Osteocyte (in vitro differentiated cells): Measurements from ENCODE around the gene ATXN2. TPM values are rescaled to one million over a fixed set of nuclear protein-coding genes. Genes with fewer than 3 reads are reported as not detected.
A peak's percentile ranks its signal among the peaks of the same experiment; 100 is the strongest.
"Not testable (repeated sequence)": the region's sequence is repeated elsewhere in the genome, so short reads cannot be mapped to it uniquely, and the experiment has no call there.

Experiments used
- DNase-seq: peaks from one replicate; pipeline ENCODE4 v3.0.0; 2021; ENCODE audit warnings: mixed read lengths; ENCODE audit not compliant: unreplicated experiment; ENCODE audit errors: extremely low spot score
- H3K27ac Mint-ChIP-seq: one replicate; pipeline ENCODE4 v1.8.0; 2021; ENCODE audit warnings: mild to moderate bottlenecking, mixed read lengths; ENCODE audit not compliant: unreplicated experiment
- H3K27me3 Mint-ChIP-seq: one replicate; pipeline ENCODE4 v1.8.0; 2021; ENCODE audit warnings: mixed read lengths; ENCODE audit not compliant: unreplicated experiment
- H3K36me3 Mint-ChIP-seq: one replicate; pipeline ENCODE4 v1.8.0; 2021; ENCODE audit warnings: mixed read lengths; ENCODE audit not compliant: unreplicated experiment
- H3K4me1 Mint-ChIP-seq: one replicate; pipeline ENCODE4 v1.8.0; 2021; ENCODE audit warnings: mixed read lengths; ENCODE audit not compliant: unreplicated experiment
- H3K4me3 Mint-ChIP-seq: one replicate; pipeline ENCODE4 v1.8.0; 2021; ENCODE audit warnings: mild to moderate bottlenecking, moderate library complexity, mixed read lengths; ENCODE audit not compliant: unreplicated experiment
- H3K9me3 Mint-ChIP-seq: one replicate; pipeline ENCODE4 v1.8.0; 2021; ENCODE audit warnings: mixed read lengths; ENCODE audit not compliant: unreplicated experiment
- total RNA-seq: library from RNA; stranded (reverse); gene quantifications from 2 replicates; pipeline ENCODE4 v1.2.1, GENCODE V29; 2021
- TF ChIP-seq, protein P1 (sequence below): fragments of 200-600 bp; sonication (generic); IDR thresholded peaks from 2 replicates; pipeline ENCODE4 v1.5.0; 2021; ENCODE audit warnings: antibody characterized with exemption, mild to moderate bottlenecking, moderate library complexity

ATXN2 gene
- total RNA-seq, 1 donor from 2014 or later = 78.9 TPM

- TF ChIP-seq, protein P1, sequence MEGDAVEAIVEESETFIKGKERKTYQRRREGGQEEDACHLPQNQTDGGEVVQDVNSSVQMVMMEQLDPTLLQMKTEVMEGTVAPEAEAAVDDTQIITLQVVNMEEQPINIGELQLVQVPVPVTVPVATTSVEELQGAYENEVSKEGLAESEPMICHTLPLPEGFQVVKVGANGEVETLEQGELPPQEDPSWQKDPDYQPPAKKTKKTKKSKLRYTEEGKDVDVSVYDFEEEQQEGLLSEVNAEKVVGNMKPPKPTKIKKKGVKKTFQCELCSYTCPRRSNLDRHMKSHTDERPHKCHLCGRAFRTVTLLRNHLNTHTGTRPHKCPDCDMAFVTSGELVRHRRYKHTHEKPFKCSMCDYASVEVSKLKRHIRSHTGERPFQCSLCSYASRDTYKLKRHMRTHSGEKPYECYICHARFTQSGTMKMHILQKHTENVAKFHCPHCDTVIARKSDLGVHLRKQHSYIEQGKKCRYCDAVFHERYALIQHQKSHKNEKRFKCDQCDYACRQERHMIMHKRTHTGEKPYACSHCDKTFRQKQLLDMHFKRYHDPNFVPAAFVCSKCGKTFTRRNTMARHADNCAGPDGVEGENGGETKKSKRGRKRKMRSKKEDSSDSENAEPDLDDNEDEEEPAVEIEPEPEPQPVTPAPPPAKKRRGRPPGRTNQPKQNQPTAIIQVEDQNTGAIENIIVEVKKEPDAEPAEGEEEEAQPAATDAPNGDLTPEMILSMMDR = no peak
- H3K4me3 Mint-ChIP-seq = no peak overlapping the region
- peaks cover 36% of the 10 kb centered on the region for H3K4me1 Mint-ChIP-seq
- peaks cover 43% of the 10 kb centered on the region for H3K36me3 Mint-ChIP-seq
- H3K27ac Mint-ChIP-seq = peak overlapping the region; percentile 82
- H3K27me3 Mint-ChIP-seq = no peaks in the 10 kb centered on the region
- H3K9me3 Mint-ChIP-seq = no peaks in the 10 kb centered on the region
- peak; percentile 17 for DNase-seq
Observed at GRCh38 chr12:111467092-111467856, 131.8 kb downstream of the ATXN2 start.

GRCh38 chr12:111462210-111462769 lies 136.8 kb downstream of the ATXN2 start:
- TF ChIP-seq, protein P1 = no peak
- H3K27me3 Mint-ChIP-seq = no peaks in the 10 kb centered on the region
- H3K4me1 Mint-ChIP-seq = peaks cover 20% of the 10 kb centered on the region
- peaks cover 22% of the 10 kb centered on the region for H3K36me3 Mint-ChIP-seq
- no peak overlapping the region for H3K4me3 Mint-ChIP-seq
- peak overlapping the region; percentile 76 for H3K27ac Mint-ChIP-seq
- DNase-seq = no peak
- H3K9me3 Mint-ChIP-seq = no peaks in the 10 kb centered on the region

DNA sequence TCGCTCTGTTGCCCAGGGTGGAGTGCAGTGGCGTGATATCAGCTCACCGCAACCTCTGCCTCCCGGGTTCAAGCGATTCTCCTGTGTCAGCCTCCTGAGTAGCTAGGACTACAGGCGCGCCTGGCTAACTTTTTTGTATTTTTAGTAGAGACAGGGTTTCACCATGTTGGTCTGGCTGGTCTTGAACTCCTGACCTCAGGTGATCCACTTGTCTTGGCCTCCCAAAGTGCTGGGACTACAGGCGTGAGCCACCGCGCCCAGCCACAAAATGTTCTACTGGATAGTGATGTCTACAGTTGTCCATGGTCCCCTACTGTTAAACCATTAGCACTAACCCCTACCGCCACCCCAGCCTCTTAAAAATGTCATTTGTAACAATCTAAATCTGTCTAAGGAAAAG lies 139.0 kb downstream of the ATXN2 start:
- peaks cover 32% of the 10 kb centered on the region for H3K36me3 Mint-ChIP-seq
- H3K4me1 Mint-ChIP-seq = peaks cover 32% of the 10 kb centered on the region
- H3K9me3 Mint-ChIP-seq, H3K27me3 Mint-ChIP-seq, H3K4me3 Mint-ChIP-seq, H3K27ac Mint-ChIP-seq: not testable (repeated sequence)
- peak; percentile 57 for DNase-seq

GRCh38 chr12:111458546-111459172 lies 140.5 kb downstream of the ATXN2 start:
- TF ChIP-seq, protein P1 = no peak
- DNase-seq = peak; percentile 53
- Mint-ChIP-seq H3K27me3 (no peaks in the 10 kb centered on the region), H3K9me3 (no peaks in the 10 kb centered on the region), H3K4me3 (no peak overlapping the region), H3K4me1 (peaks cover 42% of the 10 kb centered on the region), H3K27ac (peak overlapping the region; percentile 54), H3K36me3 (peaks cover 36% of the 10 kb centered on the region)

DNA sequence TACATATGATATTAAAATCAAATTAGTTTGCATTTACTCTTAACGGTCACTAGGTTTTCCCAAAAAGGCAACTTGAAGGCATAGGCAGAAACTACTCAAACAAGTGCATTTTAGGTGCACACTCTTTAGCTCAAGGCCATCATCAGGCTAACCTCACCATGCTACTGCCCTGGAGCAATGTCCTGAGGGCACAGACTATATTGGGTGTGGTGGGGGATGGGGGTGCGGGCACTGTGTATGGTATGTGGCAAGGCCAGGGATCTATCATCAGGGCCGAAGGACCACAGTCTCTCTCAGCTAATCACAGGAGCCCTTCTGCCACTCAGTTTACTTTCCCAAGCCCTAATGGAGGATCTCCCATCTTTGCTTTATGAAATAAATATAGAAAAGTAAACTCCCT lies 141.5 kb downstream of the ATXN2 start:
- peak; percentile 60 for DNase-seq
- Mint-ChIP-seq H3K27me3 (no peaks in the 10 kb centered on the region), H3K27ac (peak overlapping the region; percentile 54), H3K4me3 (no peak overlapping the region), H3K9me3 (no peaks in the 10 kb centered on the region), H3K4me1 (peaks cover 41% of the 10 kb centered on the region), H3K36me3 (peaks cover 34% of the 10 kb centered on the region)
- TF ChIP-seq, protein P1 = no peak
